Heart right ventricle (tissue), 16 donors: ENCODE measurements around the gene C10orf67. TPM values are rescaled to one million over a fixed set of nuclear protein-coding genes. Genes with fewer than 3 reads are reported as not detected.

Experiments
- ATAC-seq, 8 donors: fragments of 200-7000 bp; cut with Tn5 transposase; one replicate each; pipeline ENCODE4 v1.9.1; 2020; ENCODE audit warnings: mild to moderate bottlenecking in 8 of 8, moderate library complexity in 8 of 8, moderate number of reproducible peaks in 1 of 8
- DNase-seq, 2 donors: peaks; one replicate each; pipeline ENCODE4 v3.0.0-alpha.2; 2020
- H3K27ac ChIP-seq, 10 donors: fragments of 200-600 bp; sonication (generic) in 2 of 10; one replicate each; pipeline versions ENCODE4 v1.5.0 to v1.8.0; 2020 to 2022; ENCODE audit warnings: mild to moderate bottlenecking in 3 of 10
- H3K27me3 ChIP-seq, 7 donors: fragments of 200-600 bp; one replicate each; pipeline ENCODE4 v1.8.0; 2021 to 2022; ENCODE audit warnings: mild to moderate bottlenecking in 2 of 7
- H3K36me3 ChIP-seq, 9 donors: fragments of 200-600 bp; sonication (generic) in 1 of 9; one replicate each; pipeline versions ENCODE4 v1.5.0 to v1.8.0; 2020 to 2022; ENCODE audit warnings: mild to moderate bottlenecking in 2 of 9
- H3K4me1 ChIP-seq, 9 donors: fragments of 200-600 bp; sonication (generic) in 1 of 9; one replicate each; pipeline versions ENCODE4 v1.5.0 to v1.8.0; 2020 to 2022; ENCODE audit warnings: mild to moderate bottlenecking in 4 of 9
- H3K4me3 ChIP-seq, 10 donors: fragments of 200-600 bp; sonication (generic) in 2 of 10; one replicate each; pipeline versions ENCODE4 v1.5.0 to v1.8.0; 2020 to 2022; ENCODE audit warnings: mild to moderate bottlenecking in 7 of 10, moderate library complexity in 2 of 10
- H3K9me3 ChIP-seq, 11 donors: fragments of 200-600 bp in 10 of 11; sonication (generic) in 2 of 11; one replicate each; pipeline versions ENCODE4 v1.5.0 to v1.8.0; 2013 to 2022; ENCODE audit warnings: mild to moderate bottlenecking in 2 of 11, control low read depth in 1 of 11, moderate library complexity in 1 of 11
- CTCF ChIP-seq, 9 donors: fragments of 200-600 bp; sonication (generic) in 2 of 9; IDR thresholded peaks; one replicate each; pipeline versions ENCODE4 v1.5.0 to v1.8.0; 2021 to 2022; ENCODE audit warnings: antibody characterized with exemption in 9 of 9, mild to moderate bottlenecking in 5 of 9, moderate library complexity in 1 of 9
- WGBS, 2 donors: extraction: QIAGEN DNeasy Blood & Tissue Kit; methylation state at CpG; one replicate each; pipeline ENCODE4 v1.1.7; 2013; ENCODE audit warnings: inconsistent platforms in 1 of 2; 5-methylcytosine and 5-hydroxymethylcytosine counted together
- intact Hi-C, 10 donors: fragments of 100-400 bp; cut with DNase I; formaldehyde crosslinking; loops; one replicate each; pipeline versions ENCODE4 v1.11.1 to v1.14.2; 2022
- polyA plus RNA-seq, 2 donors: library from polyadenylated mRNA; stranded (reverse); fragments of 200-250 nt; gene quantifications; one replicate each; pipeline ENCODE4 v1.2.3, GENCODE V29; 2013
- total RNA-seq, 10 donors: library from RNA; stranded (reverse); fragmentation: NEBNext Ultra II Directional in 3 of 10; extraction: Animal tissue kit (Norgen Biotek cat#: 25700) in 3 of 10; gene quantifications; one replicate each; pipeline versions ENCODE4 v1.2.1 to v1.2.4, GENCODE V29; 2021 to 2023
- donor health status: Arrhythmogenic right ventricular cardiomyopathy.
- donor health status: ischemic (EF 13 %, LVEDD 7.1; RV severe dilation, severe dysfunction).
- donor health status: healthy with polysubstance abuse.
- donor health status: DM: no; HTN: yes; CAD: no.
- donor health status: DM: no; HTN: no; CAD: no.
- donor health status: ischemic (EF 25% LVEDD 6.9; RV normal size, moderate dysfunction).
- donor health status: ischemic (EF 25% LVEDD 5.7; RV mildly dilated, moderate dysfunction).
- donor health status: healthy.
- donor health status: DM: yes; HTN: yes; CAD: no.
- donor health status: Ischemic cardiomyopathy.
- donor health status: ischemic (EF 35%, LVEDD 5.7; RV mildly dilated, moderate dysfunction).
- donor health status: nonischemic (EF 11% LVEDD 7.7; RV severe dilation, severe dysfunction).
- donor health status: DM: yes; HTN: yes; CAD: no.
- donor health status: PGD.
- donor health status: ischemic (EF 29% LVEDD 5.4; RV normal size, mild dysfunction).
- donor health status: nonischemic (EF 23%, LVEDD 6.1; RV moderate dilation, normal function).

Gene C10orf67
- total and polyA plus RNA-seq, 12 donors = 0.15 to 1.5 (median 0.40) TPM

GRCh38 chr10:23364378-23364777 lies 19.8 kb upstream of the C10orf67 start:
- intact Hi-C loops = loop anchor here in 1 of 10 donors (5.0 kb wide), 1 partner anchor 38 kb away; no protein-coding TSS in a partner anchor
- H3K4me3 ChIP-seq = no peak overlapping the region
- H3K27me3 ChIP-seq = no peaks in the 10 kb centered on the region
- DNase-seq (no peak), ATAC-seq (no peak)
- TF ChIP-seq CTCF (IDR thresholded peaks at IDR 0.05) = no peak
- H3K27ac ChIP-seq = no peak overlapping the region
- WGBS, 2 donors = 57 to 81% methylated on average over 5 of the region's 5 CpGs
- H3K4me1 ChIP-seq = peaks cover 0 to 23% (median 7%) of the 10 kb centered on the region in 9 donors
- no peaks in the 10 kb centered on the region for H3K36me3 ChIP-seq
- no peaks in the 10 kb centered on the region for H3K9me3 ChIP-seq

GRCh38 chr10:23363793-23364135 lies 19.2 kb upstream of the C10orf67 start:
- H3K36me3 ChIP-seq = no peaks in the 10 kb centered on the region
- no peak overlapping the region for H3K4me3 ChIP-seq
- no peak for TF ChIP-seq CTCF (IDR thresholded peaks at IDR 0.05)
- H3K27ac ChIP-seq = peak overlapping the region in 1 of 10 donors; percentile 7
- no peaks in the 10 kb centered on the region for H3K27me3 ChIP-seq
- H3K4me1 ChIP-seq = peaks cover 0 to 19% (median 1%) of the 10 kb centered on the region in 9 donors
- DNase-seq (no peak), ATAC-seq (no peak)
- intact Hi-C loops = loop anchor here in 1 of 10 donors (5.0 kb wide), 1 partner anchor 39 kb away; no protein-coding TSS in a partner anchor
- no peaks in the 10 kb centered on the region for H3K9me3 ChIP-seq
- WGBS, 2 donors = 94 to 95% methylated on average over 5 of the region's 5 CpGs

GRCh38 chr10:23362879-23363792 lies 18.5 kb upstream of the C10orf67 start:
- peak overlapping the region in 1 of 10 donors; percentile 7 for H3K27ac ChIP-seq
- intact Hi-C loops = loop anchor here in 1 of 10 donors (5.0 kb wide), 1 partner anchor 39 kb away; no protein-coding TSS in a partner anchor
- peaks cover 0 to 12% (median 0%) of the 10 kb centered on the region in 9 donors for H3K4me1 ChIP-seq
- no peak overlapping the region for H3K4me3 ChIP-seq
- WGBS, 2 donors = 80 to 82% methylated on average over 9 of the region's 9 CpGs
- no peaks in the 10 kb centered on the region for H3K9me3 ChIP-seq
- no peak for TF ChIP-seq CTCF (IDR thresholded peaks at IDR 0.05)
- ATAC-seq = no peak
- no peaks in the 10 kb centered on the region for H3K36me3 ChIP-seq
- no peak for DNase-seq
- H3K27me3 ChIP-seq = no peaks in the 10 kb centered on the region

GRCh38 chr10:23362069-23362830 lies 17.7 kb upstream of the C10orf67 start:
- H3K36me3 ChIP-seq = no peaks in the 10 kb centered on the region
- H3K27me3 ChIP-seq = no peaks in the 10 kb centered on the region
- no peaks in the 10 kb centered on the region for H3K9me3 ChIP-seq
- no peak overlapping the region for H3K4me3 ChIP-seq
- no peak overlapping the region for H3K27ac ChIP-seq
- no peak for DNase-seq
- WGBS, 2 donors = 93 to 97% methylated on average over 1 of the region's 1 CpG
- no peak for ATAC-seq
- no peak for TF ChIP-seq CTCF (IDR thresholded peaks at IDR 0.05)
- intact Hi-C loops = loop anchor here in 1 of 10 donors (5.0 kb wide), 1 partner anchor 40 kb away; no protein-coding TSS in a partner anchor
- H3K4me1 ChIP-seq = peaks cover 0 to 11% (median 0%) of the 10 kb centered on the region in 9 donors
